Inferior parietal cortex (tissue), 1 donor: ENCODE results near the gene SDK2.

Experiments
- DNase-seq: peaks from one replicate; pipeline ENCODE4 v3.0.0-alpha.2; 2016; ENCODE audit errors: extremely low spot score

Gene SDK2

DNA sequence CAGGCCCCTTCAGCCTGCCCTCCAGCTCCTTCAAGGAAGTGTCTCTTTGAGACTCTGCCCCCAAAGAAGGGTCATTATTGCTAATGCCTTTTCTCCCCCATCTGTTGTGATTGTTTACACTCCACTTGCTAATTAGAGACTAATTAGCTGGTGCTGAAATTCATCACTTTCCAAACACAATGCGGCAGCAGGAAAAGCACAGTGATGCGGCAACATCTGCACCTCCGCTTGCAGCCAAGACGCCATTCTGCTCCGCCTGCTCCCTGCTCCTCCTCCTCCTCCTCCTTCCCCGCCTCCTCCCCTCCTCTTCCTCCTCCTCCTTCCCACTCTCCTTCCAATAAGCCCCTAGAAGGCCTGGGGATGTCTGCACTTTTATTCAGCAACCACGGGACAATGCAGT lies 110.5 kb downstream of the SDK2 start:
- no peak for DNase-seq

DNA sequence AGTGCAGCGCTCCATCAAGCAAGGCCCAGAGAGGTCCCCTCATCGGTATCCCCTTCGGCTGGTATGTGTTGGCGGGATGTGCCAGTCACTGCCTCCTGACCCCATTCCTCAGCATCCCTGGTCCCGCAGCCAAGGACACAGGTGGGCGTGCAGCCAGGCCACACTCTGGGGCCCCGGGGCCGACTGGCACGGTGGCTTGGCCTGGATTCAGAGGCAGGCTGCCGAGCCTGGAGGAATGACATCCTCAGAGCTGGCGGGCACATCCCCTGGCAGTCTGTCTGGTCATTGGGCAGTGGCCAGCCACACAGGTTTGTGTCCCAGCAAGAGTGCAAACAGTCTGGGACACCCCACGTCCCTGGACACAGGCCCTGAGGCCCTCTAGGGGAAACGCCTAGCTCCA lies 111.1 kb downstream of the SDK2 start:
- DNase-seq = no peak

DNA sequence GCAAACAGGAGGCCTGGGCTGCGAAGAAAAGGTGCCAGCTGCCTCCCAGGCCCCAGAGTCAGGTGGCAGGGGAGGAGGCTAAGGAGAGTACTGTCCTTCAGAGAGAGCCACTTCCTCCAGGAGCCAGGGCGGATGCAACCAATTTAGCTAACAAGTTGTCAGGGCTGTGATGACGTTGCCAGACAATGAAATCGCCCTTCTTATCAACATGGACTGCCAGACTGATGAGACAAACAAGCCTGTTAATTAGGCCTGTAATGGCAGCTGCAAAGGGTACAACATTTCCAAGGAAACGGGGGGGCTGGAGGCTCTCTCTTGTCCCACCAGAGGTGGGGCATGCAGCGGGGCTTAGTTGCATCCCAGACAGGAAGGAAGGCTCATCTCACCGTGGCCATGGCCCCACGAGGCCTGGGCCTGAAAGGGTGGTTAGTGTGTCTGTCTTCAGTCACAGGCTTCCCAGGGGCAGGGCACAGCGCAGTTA lies 111.8 kb downstream of the SDK2 start:
- no peak for DNase-seq

DNA sequence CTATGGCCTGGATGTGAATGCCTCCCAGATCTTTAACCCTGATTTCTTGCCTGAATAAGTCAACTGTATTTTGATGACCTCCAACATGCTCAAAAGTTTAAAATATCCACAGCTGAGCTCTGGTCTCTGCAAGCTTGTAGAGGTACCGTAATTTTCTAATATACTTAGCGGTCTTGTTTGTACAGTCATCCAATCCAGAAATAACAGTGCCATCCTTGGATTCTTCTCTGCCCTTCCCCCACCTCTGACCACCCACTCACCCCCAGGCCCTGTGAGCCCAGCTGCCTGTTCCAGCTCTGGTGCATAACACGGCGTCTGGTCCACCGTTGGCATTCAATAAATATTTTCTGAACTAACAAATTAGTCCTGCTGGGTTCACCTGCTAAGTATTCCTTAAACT lies 113.1 kb downstream of the SDK2 start:
- DNase-seq = no peak

DNA sequence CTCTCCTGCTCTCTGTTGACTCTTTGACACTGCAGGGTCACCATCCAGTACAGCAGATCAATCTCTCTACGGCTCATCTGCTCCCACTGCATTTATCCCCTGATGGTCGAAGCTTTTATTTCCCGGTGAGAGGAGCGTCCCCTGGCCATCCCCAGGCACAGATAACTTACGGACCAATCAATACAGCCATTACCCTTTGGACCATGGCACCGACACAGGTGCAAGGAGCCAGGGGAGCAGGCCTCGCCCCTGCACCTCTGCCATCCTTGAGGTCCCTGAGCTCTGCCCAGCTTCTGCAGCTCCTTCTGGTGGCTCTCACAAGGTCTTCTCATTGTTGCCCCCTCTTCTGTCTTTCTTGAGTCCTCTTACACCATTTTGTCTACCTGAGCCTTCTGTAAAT lies 115.6 kb downstream of the SDK2 start:
- DNase-seq = no peak

DNA sequence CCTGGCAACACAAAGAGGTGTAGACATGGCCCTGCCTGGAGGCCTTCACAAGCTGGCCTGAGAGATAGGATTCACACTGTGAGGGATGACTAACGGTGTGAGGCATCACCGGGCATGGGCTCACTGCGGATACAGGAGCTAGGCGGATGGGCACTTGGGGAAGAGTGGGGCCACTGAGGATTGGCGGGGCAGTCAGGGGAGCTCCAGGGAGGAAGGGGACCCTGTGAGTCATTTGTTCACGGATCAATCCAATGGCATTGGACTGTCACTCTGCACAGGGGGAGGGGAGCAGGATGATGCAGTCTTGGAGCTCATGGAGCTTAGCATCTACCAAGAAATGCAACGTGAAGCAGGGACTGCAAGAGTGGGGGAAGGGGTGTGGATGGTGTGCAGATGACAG lies 117.3 kb downstream of the SDK2 start:
- DNase-seq = no peak

DNA sequence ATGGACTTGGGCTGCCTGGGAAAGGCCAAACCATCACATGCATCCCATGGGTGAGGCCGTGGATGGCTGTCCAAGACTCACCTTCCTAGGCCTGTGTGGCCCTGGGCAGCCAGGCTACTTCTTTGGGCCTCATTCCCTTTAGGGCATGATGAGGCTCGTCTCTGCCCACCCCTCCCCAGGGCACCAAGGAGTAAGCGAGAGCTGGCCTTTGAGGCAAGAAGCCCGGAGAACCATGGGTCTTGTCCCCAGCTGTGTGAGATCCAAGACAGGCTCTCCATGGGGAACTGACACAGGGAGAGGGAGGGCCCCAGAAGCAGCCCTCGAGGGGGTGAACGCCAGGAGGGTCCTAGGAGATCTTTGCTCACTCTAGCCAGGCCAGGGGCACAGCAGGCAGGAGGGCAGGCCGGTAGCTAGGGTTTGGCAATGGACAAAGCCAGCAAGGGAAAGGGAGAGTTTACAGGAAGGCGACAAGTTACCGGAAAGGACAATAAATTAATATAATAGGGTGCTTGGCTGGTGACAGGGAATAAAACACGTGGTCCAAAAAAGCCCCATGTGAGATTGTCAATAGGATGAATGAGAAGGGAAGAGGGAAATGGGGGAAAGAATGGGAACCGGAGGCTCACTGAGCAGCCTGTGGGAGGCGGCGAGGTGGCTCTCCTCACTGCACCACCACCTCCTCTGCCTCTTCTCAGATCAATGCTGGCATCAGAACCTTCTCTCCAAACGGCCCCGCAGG lies 119.1 kb downstream of the SDK2 start:
- no peak for DNase-seq

DNA sequence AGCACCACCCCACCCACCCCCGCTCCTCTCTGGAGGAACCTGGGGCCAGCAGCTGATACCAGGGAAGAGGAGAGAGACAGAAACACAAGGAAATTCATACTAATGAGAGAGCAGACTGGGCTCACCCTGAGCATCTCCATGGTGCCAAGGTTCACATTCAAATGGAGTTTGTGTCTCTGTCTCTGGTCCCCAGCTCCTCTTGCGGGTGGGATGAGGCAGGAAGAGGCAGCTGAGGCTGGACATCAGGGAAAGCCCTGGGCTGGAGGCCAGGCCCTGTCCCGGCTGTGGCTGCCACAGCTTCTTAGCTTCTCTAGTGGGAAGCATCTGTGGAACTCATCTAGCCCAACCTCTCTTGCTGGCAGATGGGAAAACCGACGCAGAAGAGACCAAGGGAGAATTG lies 121.5 kb downstream of the SDK2 start:
- no peak for DNase-seq

DNA sequence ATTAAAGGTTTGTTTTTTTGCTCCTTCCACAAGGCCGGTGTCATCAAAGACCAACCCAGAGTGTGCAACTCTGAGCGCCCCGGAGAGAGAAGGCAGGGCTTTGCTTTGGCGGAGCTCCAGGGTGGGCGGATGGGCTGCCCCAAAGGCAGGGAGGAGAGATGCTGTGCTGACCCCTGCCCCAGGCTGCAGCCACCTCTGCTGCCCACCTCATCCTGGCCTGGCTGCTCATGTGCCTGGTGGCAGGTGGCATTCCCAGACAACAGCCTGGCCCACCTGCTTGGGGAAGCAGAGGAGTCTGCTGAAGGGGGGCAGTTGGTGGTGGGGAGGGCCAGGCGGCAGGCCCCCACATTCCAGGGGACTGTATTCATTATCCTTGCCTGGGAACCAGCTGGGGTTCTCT lies 122.1 kb downstream of the SDK2 start:
- no peak for DNase-seq

DNA sequence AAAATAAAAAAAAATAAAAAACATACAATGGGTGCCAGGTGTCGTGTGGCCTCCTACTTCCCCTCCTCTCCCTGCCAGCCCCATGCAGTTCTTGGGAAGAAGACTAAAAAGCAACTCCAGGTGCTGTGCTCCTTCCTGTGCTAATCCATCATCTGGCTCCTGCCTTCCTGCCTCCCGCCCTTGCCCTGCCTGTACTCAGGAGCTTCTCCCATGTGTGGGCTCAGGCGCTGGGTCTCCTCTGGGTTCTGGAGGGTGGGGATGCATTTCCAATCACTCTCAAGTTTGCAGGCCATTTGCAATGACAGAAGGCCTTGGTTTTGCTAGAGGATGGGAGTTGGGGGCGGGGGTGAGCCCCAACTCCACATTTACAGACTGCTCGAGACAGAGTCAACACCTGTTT lies 122.9 kb downstream of the SDK2 start:
- no peak for DNase-seq

DNA sequence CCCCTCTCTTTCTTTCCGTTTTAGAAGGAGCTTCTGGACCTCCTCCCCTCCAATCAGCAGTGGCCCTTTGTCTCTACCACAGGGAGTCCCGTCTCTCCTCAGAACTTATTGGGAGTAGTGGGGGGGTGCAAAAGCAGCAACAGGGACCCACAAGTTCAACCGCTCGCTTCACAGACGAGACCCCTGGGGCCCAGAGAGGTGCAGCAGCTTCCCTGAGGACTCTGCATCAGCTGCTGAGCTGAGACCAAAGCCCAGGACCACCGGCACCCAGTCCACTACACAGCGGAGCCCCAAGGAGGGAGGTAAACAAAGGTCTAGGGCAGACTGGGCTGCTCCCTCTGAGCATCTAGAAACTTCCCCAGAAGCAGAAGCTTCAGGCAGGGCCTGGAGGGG lies 123.9 kb downstream of the SDK2 start:
- no peak for DNase-seq

DNA sequence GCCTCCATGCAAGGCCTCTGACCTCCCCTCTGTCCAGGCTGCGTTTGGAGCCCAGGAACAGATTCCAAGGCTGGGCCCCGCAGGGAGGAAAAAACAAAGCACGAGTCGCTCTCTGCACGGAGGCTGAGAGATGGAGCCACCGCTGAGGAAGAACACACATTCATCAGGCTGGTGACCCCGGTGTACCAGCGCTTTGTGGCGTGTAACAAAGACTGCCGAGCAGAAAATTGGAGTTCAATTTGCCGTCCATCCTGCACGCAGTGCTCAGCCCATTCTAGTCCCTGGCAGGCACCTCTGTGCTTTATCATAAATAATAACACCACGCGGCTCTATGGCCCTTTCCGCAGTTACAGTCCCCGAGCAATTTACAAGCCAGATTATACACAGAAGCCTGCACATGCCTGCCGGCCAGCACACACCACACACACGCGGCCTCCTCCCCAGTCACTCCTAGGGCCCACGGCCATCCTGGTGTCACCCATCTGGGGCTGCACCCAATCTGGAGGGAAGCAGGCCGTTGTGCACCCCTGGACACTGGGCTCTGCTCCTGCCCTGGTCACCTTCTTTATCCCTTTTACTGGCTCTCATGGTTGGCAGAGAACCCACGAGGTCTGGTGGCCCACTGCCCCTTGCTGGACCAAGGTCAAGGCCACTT lies 124.4 kb downstream of the SDK2 start:
- no peak for DNase-seq

DNA sequence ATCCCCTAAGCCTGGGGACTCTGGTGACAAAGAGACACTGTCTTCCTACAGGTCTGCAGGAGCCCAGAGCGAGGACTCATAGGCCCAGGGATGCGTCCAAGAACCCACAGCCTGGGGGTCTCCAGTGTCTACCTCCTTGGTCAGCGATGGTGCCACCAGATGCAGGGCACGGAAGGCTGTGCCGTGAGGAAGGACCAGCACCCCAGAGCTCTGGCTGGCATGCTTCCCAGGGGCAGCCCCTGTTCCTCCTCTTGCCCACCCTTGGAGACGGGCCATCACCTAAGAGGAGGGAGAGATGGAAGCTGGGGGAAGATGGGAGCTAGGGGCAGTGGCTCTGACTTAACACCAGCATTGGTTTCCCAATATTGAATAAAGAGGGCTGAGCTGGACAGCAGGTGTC lies 125.2 kb downstream of the SDK2 start:
- DNase-seq = no peak

DNA sequence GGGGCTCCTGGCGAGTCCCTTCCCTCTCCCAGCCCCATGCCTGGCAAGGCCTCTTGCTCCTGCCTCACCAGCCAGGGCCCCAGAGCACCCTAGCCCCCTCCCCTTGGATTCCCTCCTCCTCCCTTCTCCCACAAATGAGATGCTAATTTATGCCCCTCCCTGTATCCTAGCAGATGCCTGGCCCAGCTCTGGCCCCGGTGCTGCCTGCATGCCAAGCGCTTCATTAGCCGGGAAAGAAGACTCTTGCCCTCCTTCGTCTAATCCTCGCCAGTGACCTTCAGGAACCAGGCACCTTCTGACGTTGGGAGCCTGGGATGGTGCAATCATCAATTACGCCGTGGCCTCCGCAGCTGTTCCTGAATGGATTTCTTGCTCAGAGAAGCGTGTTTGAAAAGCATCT lies 127.8 kb downstream of the SDK2 start:
- no peak for DNase-seq

DNA sequence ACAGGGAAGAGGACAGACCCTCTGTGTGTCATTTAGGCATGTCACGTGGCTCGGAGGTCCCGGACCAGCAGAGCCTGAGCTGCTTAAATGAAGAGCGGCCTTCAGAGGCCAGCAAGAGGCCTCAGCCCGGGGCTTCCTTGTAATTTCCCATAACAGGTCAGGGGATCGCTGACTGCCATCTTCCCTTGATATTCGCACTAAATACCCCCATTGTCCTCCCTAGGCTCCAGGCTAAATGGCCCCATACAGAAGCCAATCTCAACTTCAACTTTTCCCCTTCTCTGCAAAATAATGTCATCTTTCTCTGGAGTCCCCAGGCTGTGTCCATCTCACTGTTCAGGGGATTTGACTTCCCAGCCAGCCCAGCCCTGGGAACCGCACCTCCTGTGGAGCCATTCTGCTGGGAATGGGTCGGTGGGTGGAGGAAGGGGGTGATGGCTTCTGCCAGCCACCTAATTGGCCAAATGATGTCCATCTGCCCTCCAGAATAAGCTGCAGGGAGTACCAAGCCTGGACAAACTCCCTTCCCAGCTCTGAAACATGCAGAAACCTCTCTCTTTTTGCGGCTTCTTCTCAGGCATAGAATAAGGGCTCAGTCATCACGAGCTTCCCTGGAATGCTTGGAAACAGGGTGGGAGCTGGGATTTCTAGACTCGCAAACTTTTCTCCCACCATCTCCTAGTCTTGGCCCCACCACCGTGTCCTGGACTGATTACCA lies 129.9 kb downstream of the SDK2 start:
- no peak for DNase-seq

DNA sequence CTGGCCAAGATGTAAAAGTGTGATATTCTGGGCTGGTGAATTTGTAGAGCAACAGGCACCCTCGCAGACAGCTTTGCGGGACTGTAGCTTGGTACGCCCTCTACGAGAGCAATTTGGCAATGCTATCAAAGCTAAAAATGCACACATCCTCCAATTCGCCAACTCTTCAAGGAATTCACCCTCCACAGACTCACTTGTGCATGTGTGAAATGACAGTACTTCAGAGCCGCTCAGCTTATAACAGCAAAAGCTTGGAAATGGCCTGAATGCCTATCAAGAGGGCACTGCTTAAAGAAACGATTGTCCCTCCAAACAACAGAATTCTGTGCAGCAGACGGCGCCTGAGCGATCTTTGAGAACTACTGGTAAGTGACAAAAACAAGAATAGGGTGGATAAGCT lies 130.8 kb downstream of the SDK2 start:
- DNase-seq = peak; percentile 56

DNA sequence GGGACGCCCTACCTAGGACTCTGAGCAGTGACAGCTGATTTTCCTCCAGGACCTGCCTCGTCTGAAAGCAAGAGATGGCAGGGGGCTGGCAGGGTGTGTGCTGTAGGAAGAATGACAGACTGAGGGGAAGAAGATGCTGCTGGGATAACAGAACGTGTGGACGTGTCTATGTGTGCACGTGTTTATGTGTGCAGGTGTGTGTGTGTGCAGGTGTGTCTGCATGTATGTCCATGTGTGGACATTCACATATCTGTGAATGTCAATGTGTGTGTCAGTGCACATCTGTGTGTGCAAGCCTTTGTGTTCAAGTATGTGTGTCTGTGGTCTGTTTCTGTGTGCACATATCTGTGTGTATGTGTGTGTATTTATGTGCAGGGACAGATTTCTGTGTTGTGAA lies 132.5 kb downstream of the SDK2 start:
- no peak for DNase-seq

DNA sequence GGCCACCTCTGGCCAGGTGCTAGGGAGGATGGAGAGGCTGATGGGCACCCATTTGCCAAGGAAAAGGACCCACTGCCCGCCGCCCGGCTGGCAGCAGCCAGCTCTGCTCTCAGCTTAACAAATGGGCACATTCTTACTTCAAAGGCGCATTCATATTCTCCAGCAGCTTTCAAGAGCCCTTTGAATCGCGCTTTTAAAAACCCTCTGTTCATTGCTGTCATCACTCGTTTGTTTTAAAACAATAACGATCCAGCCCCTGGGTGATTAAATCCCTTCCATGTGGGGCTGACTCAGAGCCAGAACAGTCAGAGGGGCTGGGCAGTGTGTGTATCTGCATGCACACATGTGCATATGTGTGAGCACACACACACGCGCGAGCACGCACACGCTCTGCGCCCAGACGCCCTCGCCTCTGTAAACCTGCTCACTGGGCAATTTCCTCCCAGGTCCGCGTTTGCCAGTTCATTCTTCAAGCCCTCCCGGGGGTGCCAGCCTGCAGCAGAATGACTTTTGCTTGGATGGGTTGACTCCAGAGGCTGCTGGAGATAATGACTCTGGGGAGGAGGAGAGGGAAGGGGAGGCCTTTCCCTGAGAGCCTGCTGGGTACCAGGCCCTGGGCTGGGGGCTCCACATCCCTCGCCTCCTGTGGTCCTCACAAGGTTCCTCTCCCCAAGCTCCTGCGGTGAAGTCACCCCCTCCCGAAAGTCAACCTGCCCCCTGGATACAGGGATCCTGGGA lies 133.1 kb downstream of the SDK2 start:
- DNase-seq = peak; percentile 64

DNA sequence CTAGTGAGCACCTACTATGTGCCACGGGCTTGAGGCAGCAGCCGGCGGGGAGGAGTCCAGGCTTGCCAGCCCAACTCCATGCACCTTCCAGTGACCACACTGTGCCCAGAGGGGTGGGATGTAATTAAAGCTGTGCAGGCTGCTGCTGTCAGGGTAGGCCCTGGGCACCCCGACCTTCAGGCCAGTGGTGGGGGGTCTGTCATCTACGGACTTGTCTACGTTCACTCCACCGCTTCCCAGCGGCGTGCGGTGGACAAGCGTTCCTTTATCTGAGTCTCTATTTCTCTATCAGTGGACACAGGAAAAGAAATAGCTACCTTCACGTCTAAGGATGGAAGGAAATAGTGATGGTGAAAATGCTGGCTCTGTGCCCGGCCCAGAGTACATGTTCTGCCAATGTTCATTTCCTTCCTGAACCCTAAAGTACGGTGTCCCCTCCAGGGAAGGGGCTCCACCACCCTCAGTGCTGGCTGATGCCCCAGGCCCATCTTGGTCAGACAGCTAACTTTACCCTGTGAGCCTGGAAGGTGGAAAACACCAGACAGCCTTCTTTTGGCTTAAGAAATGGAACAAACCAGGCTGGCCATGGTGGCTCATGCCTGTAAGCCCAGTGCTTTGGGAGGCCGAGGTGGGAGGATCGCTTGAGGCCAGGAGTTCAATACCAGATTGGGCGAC lies 135.2 kb downstream of the SDK2 start:
- DNase-seq = no peak

DNA sequence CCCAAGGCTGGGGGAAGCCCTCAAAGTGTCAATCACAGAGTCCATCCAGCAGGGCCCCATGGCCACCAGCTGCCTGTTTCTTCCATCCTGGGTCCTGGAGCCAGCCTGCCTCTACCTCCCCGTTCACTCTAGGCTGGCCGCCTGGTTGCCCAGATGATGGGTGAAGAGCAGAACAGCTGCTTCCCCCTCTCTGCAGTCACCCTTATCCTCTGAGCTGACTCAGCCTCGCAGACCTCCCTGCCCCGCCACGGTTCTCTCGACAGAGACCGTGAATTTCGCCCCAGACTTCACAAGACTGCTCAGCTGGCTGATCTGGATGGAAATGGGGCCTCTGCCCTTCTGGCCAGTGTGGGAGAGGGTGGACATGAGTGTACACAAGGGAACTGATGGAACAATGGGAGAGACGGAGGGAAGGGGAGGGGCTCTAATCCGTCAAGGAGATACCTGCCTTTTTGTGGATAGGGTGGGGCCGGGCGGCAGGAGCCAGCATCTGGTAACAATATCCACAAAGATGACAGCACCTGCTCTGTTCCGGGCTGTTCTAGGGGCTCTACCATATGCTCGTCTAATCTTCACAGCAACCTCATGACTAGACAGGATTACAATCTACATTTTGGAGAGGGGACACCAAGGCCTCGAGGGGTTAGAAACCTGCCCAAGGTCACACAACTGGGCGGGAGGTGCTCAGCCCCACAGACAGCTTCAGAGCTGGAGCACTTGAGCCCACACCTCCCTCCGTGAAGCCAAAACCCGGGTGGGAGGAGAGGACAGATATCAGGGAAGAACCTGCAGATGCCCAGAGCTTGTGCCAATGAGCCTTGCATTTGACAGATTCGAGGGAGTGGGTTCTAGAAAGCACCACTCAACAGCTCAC lies 136.0 kb downstream of the SDK2 start:
- no peak for DNase-seq
